Keratinocyte (primary cell): ENCODE data around the gene YEATS4. TPM values are rescaled to one million over a fixed set of nuclear protein-coding genes. Genes with fewer than 3 reads are reported as not detected.

Experiments
- DNase-seq: peaks from one replicate; pipeline ENCODE4 v3.0.0-alpha.2; 2011; ENCODE audit warnings: low read depth, missing footprints, low spot score
- FAIRE-seq: peaks from 2 replicates; lab custom pipeline; 2011; peaks lifted over from hg19 to GRCh38; lab: Jason Lieb, UNC
- H2AFZ ChIP-seq: 2 replicates; pipeline ENCODE4 v1.6.0; 2012; ENCODE audit warnings: low read length, control low read depth, inconsistent platforms; ENCODE audit not compliant: control insufficient read depth
- H3K27ac ChIP-seq: 2 replicates; pipeline ENCODE4 v1.5.1; 2011; ENCODE audit warnings: low read length; ENCODE audit not compliant: control insufficient read depth, insufficient read depth
- H3K27me3 ChIP-seq: 3 replicates; pipeline ENCODE4 v1.6.0; 2011; ENCODE audit warnings: low read length; ENCODE audit not compliant: control insufficient read depth, insufficient read depth; ENCODE audit errors: extremely low read depth
- H3K36me3 ChIP-seq, 2 experiments: 2 replicates in 1 of 2; 3 replicates in 1 of 2; pipeline ENCODE4 v1.5.1; 2011; ENCODE audit warnings: low read length in 2 of 2, mild to moderate bottlenecking in 1 of 2; ENCODE audit not compliant: control insufficient read depth in 2 of 2, insufficient read depth in 2 of 2; ENCODE audit errors: extremely low read depth in 1 of 2
- H3K4me1 ChIP-seq: 3 replicates; pipeline ENCODE4 v1.5.1; 2011; ENCODE audit warnings: low read length; ENCODE audit not compliant: control insufficient read depth, insufficient read depth; ENCODE audit errors: extremely low read depth
- H3K4me2 ChIP-seq: 3 replicates; pipeline ENCODE4 v1.6.0; 2011; ENCODE audit warnings: low read depth, low read length; ENCODE audit not compliant: control insufficient read depth, insufficient read depth; ENCODE audit errors: extremely low read depth
- H3K4me3 ChIP-seq, 3 experiments: fragments of 200-600 bp in 1 of 3; sonication (generic) in 1 of 3; 2 replicates in 2 of 3; 3 replicates in 1 of 3; pipeline ENCODE4 v1.5.1; 2011 to 2016; ENCODE audit warnings: low read length in 3 of 3, mild to moderate bottlenecking in 3 of 3, control low read depth in 2 of 3, inconsistent platforms in 1 of 3, low read depth in 1 of 3, mixed read lengths in 1 of 3, mixed run types in 1 of 3, moderate library complexity in 1 of 3; ENCODE audit not compliant: control insufficient read depth in 2 of 3, insufficient read depth in 2 of 3; ENCODE audit errors: extremely low read depth in 1 of 3
- H3K79me2 ChIP-seq: 2 replicates; pipeline ENCODE4 v1.6.0; 2012; ENCODE audit warnings: low read length; ENCODE audit not compliant: control insufficient read depth, insufficient read depth
- H3K9ac ChIP-seq: 3 replicates; pipeline ENCODE4 v1.6.0; 2011; ENCODE audit warnings: low read length; ENCODE audit not compliant: control insufficient read depth, insufficient read depth; ENCODE audit errors: extremely low read depth
- H3K9me1 ChIP-seq: 3 replicates; pipeline ENCODE4 v1.6.0; 2011; ENCODE audit warnings: low read length; ENCODE audit not compliant: control insufficient read depth, insufficient read depth; ENCODE audit errors: extremely low read depth
- H3K9me3 ChIP-seq: 2 replicates; pipeline ENCODE4 v1.5.1; 2012; ENCODE audit warnings: low read depth, low read length; ENCODE audit not compliant: control insufficient read depth
- H4K20me1 ChIP-seq: 3 replicates; pipeline ENCODE4 v1.6.0; 2011; ENCODE audit warnings: low read length; ENCODE audit not compliant: control insufficient read depth, insufficient read depth; ENCODE audit errors: extremely low read depth
- CTCF ChIP-seq, 3 experiments: IDR thresholded peaks in 1 of 3; conservative IDR thresholded peaks in 1 of 3; optimal IDR thresholded peaks in 1 of 3; 2 replicates in 2 of 3; 3 replicates in 1 of 3; pipeline versions ENCODE3 to v1.5.1; 2011; ENCODE audit warnings: low read length in 3 of 3, mild to moderate bottlenecking in 3 of 3, moderate library complexity in 2 of 3, control low read depth in 1 of 3, inconsistent platforms in 1 of 3; ENCODE audit not compliant: insufficient read depth in 2 of 3; ENCODE audit errors: extremely low read depth in 1 of 3
- EZH2 ChIP-seq: IDR thresholded peaks from one replicate; pipeline ENCODE4 v1.6.1; 2012; ENCODE audit warnings: inconsistent platforms, mild to moderate bottlenecking, low read length, moderate library complexity
- dilution Hi-C: fragments of 300-500 bp; cut with MboI; formaldehyde crosslinking; loops from one replicate; pipeline ENCODE4 v1.7.0; 2020; ENCODE audit warnings: low sequenced_read_pairs; ENCODE audit not compliant: extremely low pct_ligation_motif_present
- polyA plus RNA-seq, 5 experiments: library from polyadenylated mRNA; depleted of rRNA in 3 of 5; stranded (reverse) in 3 of 5; stranded (forward) in 1 of 5; unstranded in 1 of 5; fragments of >200 nt; gene quantifications; 1 replicate in 1 of 5; 2 replicates in 3 of 5; 3 replicates in 1 of 5; pipeline versions ENCODE4 v1.2.1 to v1.2.3, GENCODE V29; 2011 to 2012; ENCODE audit warnings: missing spikeins in 2 of 5, low read depth in 1 of 5, low replicate concordance in 1 of 5

Gene YEATS4
- polyA plus RNA-seq, 1 donor (not counting 4 experiments of a cell fraction or from before 2014, with no cell fraction given), result 21.0 TPM

- TF ChIP-seq EZH2, result no peak
- TF ChIP-seq CTCF (optimal IDR thresholded peaks at IDR 0.05 in 1 of 3, IDR thresholded peaks at IDR 0.05 in 1 of 3, conservative IDR thresholded peaks at IDR 0.05 in 1 of 3; ENCODE audit: extremely low read depth in 1 of 3, insufficient read depth in 2 of 3, low read length in 3 of 3), result no peak
- Histone ChIP-seq H2AFZ (no peak overlapping the region), H3K4me2 (no peak overlapping the region), H3K27me3 (no peaks in the 10 kb centered on the region), H3K9me3 (no peaks in the 10 kb centered on the region), H3K9me1 (no peaks in the 10 kb centered on the region), H3K4me3 (no peak overlapping the region), H3K9ac (no peak overlapping the region), H3K36me3 (no peaks in the 10 kb centered on the region), H3K27ac (no peak overlapping the region), H3K79me2 (no peaks in the 10 kb centered on the region), H4K20me1 (no peaks in the 10 kb centered on the region), H3K4me1 (no peaks in the 10 kb centered on the region)
- dilution Hi-C loops, result no loop called here
- FAIRE-seq (no peak), DNase-seq (no peak)
These were observed 34.6 kb upstream of the YEATS4 start for GRCh38 chr12:69324797-69325466.

- H3K27ac ChIP-seq, result no peak overlapping the region
- no peaks in the 10 kb centered on the region for H3K79me2 ChIP-seq
- no peaks in the 10 kb centered on the region for H3K36me3 ChIP-seq
- no peaks in the 10 kb centered on the region for H3K9me1 ChIP-seq
- H3K9ac ChIP-seq, result no peak overlapping the region
- no peak overlapping the region for H3K4me3 ChIP-seq
- no peaks in the 10 kb centered on the region for H3K9me3 ChIP-seq
- TF ChIP-seq CTCF (optimal IDR thresholded peaks at IDR 0.05 in 1 of 3, IDR thresholded peaks at IDR 0.05 in 1 of 3, conservative IDR thresholded peaks at IDR 0.05 in 1 of 3; ENCODE audit: extremely low read depth in 1 of 3, insufficient read depth in 2 of 3, low read length in 3 of 3) (no peak), EZH2 (no peak)
- H2AFZ ChIP-seq, result no peak overlapping the region
- dilution Hi-C loops, result no loop called here
- no peaks in the 10 kb centered on the region for H4K20me1 ChIP-seq
- no peak overlapping the region for H3K4me2 ChIP-seq
- peaks cover 9% of the 10 kb centered on the region for H3K4me1 ChIP-seq
- DNase-seq (no peak), FAIRE-seq (no peak)
- no peaks in the 10 kb centered on the region for H3K27me3 ChIP-seq
These were observed 31.1 kb upstream of the YEATS4 start for GRCh38 chr12:69328426-69328825.
